Measurements from ENCODE around the gene PARVG.

The PARVG gene

DNA sequence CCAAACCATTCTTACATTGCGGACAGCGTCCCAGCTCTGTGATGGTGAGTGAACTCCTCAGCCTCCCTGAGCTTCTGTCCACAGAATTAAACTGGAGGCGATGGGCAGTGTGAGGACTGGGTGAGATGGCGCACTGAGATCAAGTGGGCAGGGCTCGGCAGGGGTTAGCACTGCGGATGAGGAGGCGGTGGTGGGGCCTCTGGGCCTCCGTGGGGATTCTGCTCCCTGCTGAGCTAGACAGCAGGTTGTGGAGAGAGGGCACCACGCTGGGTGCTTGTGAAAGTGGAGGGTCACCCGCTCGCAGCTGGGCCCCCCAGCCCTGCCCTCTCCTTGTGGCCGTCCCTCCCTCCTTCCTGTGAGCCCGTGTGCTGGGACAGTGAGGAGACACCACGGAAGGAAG, 25.6 kb upstream of the PARVG start:
- DNase-seq: no peak

DNA sequence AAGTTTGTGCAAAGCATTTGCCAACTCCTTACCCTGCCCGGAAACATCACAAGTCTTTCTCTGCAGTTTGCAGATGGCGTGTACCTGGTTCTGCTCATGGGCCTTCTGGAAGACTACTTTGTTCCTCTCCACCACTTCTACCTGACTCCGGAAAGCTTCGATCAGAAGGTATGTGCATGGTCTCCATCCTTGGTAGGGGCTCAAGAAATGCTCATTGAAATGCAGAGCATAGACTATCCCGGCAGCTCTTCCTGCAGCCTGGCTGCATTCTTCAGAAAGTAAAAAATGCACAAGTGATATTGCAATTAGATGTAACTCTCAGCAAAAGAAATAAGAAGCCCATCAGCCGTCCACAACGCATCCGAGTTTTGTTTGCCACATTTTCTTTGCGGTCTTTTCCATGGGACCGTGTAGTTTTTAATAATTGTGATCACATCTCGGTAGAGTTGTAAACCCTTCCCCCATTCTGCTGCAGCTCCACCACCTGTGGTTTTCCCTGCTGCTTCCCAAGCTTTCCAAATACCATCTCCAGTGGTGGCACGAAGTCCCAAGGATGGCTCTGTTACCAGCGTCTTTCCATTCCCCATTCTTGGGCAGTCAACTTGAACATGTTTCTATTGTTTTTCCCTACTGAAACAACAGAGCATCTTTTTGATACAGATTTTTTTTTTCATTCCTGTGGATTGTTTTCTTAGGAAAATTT, 22.7 kb upstream of the PARVG start:
- no peak for DNase-seq

DNA sequence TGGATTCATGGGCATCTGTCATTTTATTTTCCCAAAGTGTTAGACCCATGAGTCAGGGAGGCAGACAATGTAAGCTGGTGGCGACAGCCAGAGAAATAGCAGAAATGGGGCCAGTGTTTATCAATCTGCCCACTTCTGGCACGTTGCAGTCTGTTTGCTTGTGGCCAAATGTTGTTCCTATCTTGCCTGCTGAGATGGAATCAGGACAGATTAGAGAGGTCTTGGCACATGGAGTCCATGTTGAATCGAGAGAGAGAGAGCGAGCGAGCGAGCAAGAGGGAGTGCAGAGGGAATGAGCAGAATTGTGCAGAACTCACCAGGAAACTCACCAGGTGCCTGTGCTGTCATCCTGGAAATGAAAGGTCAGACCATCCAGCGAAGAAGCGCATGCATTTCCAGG, 21.9 kb upstream of the PARVG start:
- DNase-seq: no peak

DNA sequence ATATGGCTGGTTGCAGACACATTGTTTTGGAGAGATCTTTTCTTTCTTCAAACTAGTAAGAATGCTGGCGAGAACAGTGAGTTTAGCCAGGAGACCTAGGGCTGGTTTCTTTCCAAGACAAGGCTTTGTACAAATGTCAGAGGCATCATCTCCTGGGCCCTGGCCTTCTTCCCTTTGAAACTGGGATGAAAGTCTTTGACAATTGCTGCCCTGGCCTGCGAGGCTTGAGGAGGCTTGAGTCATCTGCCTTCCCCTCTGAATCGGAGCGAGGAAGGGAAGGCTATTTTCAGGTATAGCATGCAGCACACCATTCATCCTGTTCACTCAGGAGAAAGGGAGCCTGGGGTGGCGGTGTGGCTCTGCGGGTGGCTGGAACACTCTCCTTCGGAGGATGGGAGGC, 21.5 kb upstream of the PARVG start:
- no peak for DNase-seq

DNA sequence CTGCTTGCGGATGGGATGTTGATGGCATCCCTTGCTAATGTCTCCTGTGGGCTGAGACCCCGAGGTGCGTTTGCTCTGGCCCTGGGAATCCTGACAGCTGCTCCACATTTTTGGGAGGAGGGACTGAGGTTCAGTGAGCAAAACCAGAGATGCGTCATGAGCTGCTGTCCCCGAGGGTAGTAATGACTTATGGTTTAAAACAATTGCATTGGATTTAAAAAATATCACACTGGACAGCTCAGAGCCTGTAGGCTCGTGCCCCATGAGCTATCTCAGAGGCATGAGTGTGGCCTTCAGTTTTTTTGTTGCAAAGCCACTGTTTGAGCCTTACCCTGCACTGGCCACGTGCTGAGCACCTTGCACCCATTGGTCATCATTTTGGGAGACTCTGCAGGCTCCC, 20.9 kb upstream of the PARVG start:
- DNase-seq: no peak

DNA sequence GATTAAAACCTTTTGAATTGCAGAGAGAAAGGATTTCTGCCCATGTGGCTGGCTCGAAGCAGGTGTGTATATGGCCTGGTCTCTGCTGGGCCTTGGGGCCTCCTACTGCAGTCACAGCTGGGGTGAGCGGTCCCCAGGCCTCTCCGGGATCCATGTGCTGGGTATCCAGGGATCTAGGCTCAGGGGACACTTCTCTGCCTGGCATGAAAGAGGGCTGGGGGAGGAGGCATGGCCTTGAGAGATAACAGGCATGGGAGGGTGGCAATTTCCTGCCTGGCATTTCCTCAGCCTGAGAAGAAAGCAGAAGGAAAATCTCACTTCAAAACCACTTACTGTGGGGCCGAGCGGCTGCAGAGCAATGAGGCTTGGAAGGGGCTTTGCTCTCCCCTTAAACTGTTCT, 20.3 kb upstream of the PARVG start:
- no peak for DNase-seq

DNA sequence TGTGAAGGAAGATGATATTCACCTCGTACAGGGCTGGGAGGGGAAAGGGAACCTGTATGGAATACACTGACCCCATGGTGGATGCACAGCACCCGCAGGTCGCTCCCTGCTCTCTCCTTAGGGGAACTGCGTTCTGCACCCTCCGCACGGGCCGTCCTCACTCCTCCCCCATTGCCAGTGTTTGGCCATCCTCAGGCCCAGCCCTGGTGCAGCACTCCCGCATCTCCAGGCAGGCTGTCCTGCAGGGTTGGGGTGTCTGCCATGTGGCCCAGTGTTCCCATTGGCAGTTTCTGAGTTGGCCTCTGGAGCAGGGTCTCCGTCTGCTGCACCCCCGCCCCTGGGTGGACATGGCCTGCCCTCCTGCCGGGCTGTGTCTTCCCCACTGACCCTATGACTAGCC, 19.1 kb upstream of the PARVG start:
- no peak for DNase-seq

DNA sequence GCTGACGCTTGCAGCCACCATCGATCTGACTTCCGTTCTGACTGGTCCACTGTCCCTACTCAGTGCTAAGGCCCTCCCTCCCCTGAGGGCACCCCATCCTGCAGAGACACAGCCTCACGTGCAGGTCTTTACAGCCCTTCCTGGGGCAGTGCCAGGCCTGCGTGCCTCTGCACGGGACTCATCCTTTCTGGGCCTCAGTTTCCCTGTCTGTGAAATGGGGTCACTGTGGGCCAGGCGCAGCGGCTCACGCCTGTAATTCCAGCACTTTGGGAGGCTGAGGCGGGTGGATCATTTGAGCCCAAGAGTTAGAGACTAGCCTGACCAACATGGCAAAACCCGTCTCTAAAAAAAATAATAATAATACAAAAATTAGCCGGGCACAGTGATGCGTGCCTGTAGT, 17.8 kb upstream of the PARVG start:
- no peak for DNase-seq

DNA sequence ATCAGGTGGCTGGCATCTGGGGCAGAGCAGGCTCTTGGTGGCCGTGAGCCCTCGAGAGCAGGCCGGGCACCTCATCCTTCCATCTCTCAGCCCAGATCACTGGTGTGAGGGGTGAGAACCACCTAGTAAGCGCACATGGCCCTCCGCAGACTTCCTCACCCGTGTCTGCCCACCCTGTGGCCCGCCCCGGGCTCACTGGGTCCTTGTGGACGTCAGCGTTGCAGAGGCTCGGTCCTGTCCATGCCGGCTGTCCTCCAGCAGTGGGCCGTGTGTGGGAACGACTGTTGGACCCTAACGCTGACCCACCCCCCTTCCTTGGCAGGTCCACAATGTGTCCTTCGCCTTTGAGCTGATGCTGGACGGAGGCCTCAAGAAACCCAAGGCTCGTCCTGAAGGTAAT, 17.2 kb upstream of the PARVG start:
- DNase-seq: no peak

DNA sequence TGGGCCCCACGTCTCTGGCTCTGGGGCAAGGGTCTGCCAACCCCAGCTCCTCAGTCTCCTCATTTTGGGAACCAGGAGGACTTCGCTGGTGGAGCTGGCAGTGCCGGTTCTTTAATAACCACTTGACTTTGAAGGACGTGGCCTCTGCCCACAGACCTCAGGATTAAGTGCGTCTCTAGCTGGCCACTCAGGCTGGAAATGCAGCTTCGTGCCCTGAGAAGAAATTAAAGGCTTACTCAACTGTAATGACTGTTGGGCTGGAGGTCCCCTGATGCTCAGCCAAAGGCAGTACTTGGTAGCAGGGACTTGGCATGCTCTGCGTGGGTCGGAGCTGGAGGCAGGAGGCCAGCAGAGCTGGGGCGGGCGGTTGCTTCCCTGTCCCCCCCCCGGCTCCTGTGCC, 16.7 kb upstream of the PARVG start:
- DNase-seq: no peak

DNA sequence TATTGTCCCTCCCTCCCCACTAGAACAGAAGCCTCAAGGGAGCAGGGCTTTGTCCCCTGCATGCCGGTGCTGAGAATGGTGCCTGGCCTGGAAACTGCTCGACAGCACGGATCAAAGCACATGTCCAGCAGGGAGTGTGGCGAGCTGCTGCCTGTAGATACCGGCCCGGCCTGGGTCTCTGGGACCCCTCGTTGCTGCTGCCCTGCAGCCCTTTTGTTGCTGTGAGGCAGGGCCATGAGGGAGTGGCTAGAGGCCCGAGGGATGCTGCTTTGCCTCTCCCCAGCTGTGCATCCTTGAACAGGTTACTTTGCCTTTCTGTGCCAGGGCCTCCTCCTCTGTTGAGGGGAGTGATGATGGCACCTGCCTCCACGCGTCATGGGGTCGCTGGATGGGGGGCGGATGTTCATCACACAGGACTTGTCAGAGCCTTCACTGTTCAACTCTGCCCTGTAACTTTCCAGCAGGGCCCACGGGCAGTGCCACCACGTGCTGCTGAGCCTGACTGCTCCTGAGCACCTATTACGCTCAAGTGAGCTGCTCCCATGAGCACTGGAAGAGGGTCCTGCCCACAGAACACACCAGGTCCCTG, 15.3 kb upstream of the PARVG start:
- DNase-seq: no peak

DNA sequence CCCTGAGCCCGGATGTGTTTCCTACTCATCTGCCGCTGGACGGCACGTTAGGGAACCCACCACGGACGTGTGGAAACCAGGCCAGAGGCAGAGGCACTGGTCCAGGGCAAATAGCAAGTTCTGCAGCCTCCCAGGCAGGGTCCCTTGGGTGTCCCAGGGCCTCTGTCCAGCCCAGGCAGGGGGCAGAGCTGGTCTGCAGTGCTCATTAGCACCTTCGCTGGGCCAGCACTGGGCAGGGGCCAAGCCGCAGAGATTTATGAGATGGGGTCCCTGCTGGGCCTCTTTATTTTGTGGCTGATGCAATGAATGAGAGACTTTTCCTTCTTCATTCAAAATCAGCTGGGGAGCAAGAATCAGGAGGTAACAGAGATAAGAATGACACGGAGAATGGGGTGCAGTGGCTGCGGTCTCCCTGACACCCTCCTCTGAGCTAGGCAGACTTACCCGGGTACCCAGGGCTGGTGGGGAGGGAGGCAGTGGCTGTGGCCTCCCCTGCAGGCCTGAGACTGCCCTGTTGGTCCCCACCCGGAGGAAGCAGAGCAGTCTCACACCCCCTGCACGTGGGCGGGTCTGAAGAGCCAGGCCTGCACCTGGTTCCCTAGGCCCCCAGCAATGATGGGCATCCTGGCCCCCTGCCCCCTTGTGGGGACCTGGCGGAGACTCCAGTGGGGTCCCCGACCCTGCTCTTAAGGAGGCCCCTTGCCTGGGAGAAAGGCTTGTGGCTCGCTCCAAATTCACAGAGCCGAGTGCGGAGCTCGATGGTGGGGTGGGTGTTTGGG, 14.0 kb upstream of the PARVG start:
- DNase-seq: no peak

DNA sequence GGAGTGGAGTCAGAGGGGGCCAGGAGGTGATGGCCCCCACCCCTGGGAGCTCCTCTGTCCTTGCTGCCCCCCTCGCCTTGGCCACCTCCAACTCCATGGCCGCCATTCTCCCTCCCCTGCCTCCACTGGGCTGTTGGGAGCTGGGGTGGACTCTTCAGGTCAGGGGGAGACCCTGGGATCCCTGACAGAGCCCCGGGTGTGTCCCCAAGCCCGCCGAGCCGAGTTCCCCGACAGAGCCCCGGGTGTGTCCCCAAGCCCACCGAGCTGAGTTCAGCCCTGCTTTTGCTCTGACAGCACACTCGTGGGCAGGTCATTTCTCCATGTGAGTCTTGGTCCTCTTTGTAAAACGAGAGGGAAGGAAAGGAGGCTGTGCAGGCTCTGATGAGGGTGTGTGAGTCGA, 13.2 kb upstream of the PARVG start:
- no peak for DNase-seq

DNA sequence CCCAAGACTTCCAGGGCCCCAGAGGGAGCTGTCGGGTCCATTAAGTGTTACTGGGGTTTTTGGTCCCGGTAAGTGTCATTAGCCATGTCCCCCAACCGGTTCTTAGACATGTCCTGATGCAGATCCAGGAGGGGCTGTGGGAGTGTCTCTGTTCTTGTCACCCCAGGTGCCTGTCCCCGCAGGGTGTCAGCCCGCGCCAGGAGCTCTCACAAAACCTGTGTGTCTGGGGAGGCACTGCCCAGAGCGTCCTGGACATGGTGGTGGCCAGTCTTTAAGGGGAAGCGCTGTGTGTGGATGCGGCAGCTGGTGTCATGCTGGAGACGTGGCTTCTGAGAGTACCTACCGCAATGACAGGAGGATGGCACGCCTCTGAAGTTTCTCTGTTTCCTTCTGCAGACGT, 12.5 kb upstream of the PARVG start:
- no peak for DNase-seq

DNA sequence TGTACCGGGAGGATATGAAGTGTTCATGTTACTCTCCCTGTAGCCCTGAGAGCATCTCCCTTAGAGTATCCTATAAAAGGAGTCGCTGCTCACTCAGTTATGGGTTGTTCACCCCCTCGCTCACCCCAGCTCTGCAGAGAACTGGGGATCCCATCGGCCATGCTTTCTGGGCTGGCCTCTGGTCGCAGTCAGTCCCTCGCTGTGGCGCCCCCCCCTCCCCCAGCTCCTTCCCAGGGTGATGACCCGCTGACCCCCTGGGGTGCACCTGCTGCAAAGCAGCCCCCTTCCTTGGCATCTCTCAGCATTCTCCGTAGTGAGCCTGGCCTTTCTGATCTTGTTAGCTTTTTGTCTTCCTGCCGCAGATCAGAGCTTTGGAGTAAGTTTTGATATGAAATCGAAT, 10.3 kb upstream of the PARVG start:
- no peak for DNase-seq

DNA sequence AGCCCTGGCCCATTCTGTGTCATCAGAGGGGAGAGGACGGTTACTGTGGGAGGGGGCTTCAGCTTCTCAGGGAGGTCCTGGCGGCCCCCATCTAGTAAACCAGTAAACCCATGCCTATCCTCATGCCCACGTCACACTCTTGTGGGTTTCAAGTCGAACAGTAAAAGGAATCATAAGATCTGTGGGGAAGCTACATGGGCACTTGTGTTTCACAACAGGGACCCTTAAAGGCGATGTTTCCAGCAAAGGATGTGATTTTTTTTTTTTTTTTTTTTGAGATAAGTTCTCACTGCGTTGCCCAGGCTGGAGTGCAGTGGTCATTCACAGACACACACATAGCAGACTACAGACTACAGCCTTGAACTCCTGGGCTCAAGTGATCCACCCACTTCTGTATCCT, 9.2 kb upstream of the PARVG start:
- no peak for DNase-seq

DNA sequence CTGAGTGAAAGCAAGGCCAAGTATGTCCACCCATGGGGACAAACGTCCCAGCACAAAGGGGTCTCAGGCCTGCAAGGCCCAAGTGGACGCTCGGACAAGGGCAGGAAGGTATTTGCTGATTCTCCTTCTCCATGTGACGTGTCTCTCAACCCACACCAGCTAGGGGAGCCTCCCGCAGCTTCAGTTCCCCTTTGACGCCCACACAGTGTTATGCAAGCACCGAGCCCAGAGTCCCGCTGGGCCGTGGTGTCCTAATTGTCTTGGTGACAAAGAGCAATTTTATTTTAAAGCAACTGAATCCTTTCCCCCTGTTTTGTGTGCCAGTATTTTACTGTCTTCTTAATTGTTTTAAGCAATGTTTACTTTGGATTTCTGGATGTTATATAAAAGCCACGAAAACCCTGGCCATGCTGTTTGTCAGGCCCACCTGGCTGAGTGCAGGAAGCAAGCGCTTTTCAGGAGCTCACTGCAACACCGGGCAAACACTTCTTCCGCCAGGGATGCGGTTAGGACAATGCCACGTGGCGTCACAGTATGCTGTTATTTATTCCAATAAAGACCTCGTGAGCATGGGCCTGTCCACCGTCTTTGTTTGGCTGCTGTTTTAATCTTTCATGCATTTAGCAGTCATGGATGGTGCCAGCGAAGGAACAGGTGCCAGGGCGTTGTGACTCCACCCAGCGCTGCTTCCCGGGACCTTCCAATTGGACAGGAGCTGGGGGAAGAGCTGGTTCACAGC, 8.2 kb upstream of the PARVG start:
- DNase-seq: peak; percentile 37

DNA sequence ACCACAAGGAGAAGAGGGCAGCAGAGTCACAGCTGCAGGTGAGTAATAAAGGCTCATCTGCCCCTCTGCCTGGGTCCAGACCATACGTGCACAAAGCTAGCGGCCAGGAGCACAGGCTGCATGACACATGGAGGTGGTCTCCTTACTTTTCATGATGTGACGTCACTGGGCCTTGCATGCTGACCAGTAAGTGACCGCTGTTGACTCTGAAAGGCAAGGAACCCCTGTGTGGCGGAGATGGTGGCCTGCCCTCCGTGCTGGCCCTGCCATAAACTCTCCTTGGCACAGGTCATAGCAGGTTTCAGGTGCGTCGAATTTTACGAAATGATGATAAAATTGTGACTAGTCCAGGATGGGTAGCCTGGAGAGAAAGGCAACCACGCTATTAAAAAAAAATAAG, 7.6 kb upstream of the PARVG start:
- no peak for DNase-seq

DNA sequence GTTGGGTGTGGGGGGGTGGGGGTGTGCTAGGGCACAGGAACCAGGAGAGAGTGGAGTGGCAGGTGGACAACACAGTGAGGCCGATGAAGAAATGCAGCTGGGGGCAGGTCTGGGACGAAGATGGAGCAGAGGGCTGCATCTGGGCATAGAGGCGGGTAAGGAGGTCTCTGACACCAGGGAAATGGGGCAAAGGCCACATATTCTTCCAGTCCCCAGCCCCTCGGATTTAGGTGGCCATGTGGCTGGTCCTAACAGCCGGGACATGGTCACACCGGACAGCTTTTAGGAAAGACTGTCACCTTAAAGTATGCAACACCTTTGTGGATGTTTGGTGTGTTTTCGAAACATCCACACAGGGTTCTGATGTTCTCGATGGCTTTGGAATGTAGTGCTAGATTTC, 5.0 kb upstream of the PARVG start:
- DNase-seq: no peak

DNA sequence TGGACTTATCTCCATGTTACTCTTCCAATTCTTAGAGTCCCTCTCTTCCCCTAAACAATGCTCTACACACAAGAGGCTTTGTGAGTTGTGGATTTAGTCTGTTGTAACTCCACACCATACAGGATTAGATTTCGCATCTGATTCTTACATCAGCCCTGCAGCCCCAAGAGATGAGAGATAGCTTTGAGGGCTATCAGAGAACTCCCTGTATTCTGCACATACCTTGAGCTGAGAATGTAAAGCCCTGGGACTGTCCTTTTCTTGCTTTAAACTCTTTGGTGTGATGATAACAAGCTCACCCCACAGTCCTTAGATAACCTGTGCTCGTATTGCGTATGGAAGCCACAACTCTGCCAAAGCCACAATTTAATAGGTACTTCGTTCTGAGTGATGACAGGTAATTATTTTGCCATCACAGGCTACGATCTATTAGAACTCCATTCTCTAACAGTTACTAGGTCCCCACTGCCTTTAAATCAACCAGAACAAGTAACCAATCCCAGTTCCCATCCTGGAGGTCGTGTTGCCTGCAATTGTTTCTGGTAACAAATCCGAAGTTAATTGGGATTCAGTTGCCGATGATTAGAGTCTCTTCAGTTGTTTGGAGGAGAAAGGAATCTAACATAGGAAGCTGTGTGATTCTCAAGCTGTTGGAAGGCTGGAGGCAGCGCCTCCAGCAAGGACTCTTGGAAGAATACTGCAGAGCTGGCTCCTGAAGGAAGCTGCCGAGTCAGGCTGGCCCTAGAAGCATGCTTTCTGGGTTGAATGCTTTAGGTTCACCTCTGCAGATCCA, 1.3 kb upstream of the PARVG start:
- DNase-seq: no peak

DNA sequence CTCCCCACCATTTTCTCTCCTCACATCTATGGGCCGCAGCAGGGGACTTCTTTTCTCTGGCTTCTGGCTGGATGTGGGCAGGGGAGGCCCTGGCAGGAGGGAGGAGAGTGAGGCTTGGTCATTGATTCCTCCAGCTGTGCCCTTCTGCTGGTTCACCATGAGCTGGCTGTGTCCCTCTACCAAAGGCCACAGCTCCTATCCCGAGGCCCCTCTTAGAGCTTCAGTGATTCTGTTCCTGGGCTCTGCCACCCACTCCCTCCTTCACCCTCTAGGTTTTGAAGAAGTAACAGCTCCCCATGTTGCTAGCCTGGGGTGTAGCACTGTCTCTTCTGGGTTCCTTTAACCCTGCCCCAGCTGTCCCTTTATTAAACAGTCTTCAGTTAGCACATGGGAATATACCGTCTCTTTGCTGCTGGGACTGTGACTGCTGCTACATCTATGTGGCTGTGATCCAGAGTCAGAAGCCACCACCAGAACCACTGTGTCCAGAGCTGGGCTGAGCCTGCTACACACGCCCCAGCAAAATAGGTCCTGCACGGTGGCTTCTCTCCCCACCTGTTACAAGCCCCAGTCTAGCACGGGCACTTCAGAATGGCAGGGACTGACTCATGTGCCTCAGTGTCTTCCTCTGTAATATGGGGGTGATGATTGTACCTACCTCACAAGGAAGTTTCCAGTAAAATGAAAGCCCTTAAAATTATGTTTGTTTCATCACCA, 578 bp upstream of the PARVG start:
- no peak for DNase-seq

Data from activated effector memory CD4-positive, alpha-beta T cell treated with anti-CD3 and anti-CD28 coated beads, Interleukin-2, amount 50 U/mL, for 16 hours (primary cell).